ENCODE data around the gene GTF3C5.
A peak's percentile ranks its signal among the peaks of the same experiment; 100 is the strongest.
"Not testable (repeated sequence)": the region's sequence is repeated elsewhere in the genome, so short reads cannot be mapped to it uniquely, and the experiment has no call there.

GTF3C5 gene

DNA sequence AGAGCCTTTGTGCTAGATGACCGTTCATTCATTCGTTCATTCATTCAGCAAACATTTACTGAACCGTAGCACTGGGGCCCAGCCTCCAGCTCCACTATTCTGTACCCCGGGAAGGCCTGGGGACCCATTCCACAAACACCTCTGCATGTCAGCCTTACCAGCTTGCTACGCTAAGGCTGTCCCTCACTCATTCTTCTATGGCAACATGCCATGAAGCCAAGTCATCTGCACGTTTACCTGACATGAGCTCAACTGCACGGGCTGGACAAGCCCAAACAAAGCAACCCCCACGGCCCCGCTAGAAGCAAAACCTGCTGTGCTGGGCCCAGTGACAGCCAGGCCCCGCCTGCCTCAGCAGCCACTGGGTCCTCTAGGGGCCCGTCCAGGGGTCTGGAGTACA is 37.0 kb downstream of the GTF3C5 start:
- TF ChIP-seq MYC (IDR thresholded peaks at IDR 0.05; ENCODE audit: low read depth, low read length) (no peak), POLR2A (IDR thresholded peaks at IDR 0.05; ENCODE audit: extremely low read depth, insufficient read length) (no peak)
- TF ChIP-seq, protein P1, sequence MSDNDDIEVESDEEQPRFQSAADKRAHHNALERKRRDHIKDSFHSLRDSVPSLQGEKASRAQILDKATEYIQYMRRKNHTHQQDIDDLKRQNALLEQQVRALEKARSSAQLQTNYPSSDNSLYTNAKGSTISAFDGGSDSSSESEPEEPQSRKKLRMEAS (IDR thresholded peaks at IDR 0.05; ENCODE audit: low read depth, low read length) = no peak
- TF ChIP-seq, protein P2, sequence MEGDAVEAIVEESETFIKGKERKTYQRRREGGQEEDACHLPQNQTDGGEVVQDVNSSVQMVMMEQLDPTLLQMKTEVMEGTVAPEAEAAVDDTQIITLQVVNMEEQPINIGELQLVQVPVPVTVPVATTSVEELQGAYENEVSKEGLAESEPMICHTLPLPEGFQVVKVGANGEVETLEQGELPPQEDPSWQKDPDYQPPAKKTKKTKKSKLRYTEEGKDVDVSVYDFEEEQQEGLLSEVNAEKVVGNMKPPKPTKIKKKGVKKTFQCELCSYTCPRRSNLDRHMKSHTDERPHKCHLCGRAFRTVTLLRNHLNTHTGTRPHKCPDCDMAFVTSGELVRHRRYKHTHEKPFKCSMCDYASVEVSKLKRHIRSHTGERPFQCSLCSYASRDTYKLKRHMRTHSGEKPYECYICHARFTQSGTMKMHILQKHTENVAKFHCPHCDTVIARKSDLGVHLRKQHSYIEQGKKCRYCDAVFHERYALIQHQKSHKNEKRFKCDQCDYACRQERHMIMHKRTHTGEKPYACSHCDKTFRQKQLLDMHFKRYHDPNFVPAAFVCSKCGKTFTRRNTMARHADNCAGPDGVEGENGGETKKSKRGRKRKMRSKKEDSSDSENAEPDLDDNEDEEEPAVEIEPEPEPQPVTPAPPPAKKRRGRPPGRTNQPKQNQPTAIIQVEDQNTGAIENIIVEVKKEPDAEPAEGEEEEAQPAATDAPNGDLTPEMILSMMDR (IDR thresholded peaks at IDR 0.05; ENCODE audit: low read depth, low read length) = no peak
- DNase-seq (ENCODE audit: low read depth) = no peak

DNA sequence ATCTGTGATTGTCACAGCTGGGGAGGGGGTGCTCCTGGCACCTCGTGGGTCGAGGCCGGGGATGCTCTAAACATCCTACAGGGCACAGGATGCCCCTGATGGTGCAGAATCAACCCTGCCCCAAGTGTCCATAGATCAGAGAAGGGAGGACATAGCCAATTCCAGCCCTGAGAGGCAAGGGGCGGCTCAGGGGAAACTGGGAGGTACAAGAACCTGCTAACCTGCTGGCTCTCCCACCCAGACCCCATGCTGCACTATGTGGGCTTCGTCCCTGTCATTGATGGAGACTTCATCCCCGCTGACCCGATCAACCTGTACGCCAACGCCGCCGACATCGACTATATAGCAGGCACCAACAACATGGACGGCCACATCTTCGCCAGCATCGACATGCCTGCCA is 37.6 kb downstream of the GTF3C5 start:
- DNase-seq (ENCODE audit: low read depth); H3K4me3 ChIP-seq (ENCODE audit: low read depth, low read length): not testable (repeated sequence)

More for the DNA sequence above, 37.0 kb downstream of the GTF3C5 start:
- H3K4me3 ChIP-seq (ENCODE audit: low read depth, low read length) = no peak overlapping the region

DNA sequence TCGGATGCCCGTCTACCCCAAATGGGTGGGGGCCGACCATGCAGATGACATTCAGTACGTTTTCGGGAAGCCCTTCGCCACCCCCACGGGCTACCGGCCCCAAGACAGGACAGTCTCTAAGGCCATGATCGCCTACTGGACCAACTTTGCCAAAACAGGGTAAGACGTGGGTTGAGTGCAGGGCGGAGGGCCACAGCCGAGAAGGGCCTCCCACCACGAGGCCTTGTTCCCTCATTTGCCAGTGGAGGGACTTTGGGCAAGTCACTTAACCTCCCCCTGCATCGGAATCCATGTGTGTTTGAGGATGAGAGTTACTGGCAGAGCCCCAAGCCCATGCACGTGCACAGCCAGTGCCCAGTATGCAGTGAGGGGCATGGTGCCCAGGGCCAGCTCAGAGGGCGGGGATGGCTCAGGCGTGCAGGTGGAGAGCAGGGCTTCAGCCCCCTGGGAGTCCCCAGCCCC is 39.7 kb downstream of the GTF3C5 start:
- not testable (repeated sequence) for H3K4me3 ChIP-seq (ENCODE audit: low read depth, low read length); DNase-seq (ENCODE audit: low read depth)

DNA sequence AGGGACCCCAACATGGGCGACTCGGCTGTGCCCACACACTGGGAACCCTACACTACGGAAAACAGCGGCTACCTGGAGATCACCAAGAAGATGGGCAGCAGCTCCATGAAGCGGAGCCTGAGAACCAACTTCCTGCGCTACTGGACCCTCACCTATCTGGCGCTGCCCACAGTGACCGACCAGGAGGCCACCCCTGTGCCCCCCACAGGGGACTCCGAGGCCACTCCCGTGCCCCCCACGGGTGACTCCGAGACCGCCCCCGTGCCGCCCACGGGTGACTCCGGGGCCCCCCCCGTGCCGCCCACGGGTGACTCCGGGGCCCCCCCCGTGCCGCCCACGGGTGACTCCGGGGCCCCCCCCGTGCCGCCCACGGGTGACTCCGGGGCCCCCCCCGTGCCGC is 40.2 kb downstream of the GTF3C5 start:
- not testable (repeated sequence) for H3K4me3 ChIP-seq (ENCODE audit: low read depth, low read length); DNase-seq (ENCODE audit: low read depth)

DNA sequence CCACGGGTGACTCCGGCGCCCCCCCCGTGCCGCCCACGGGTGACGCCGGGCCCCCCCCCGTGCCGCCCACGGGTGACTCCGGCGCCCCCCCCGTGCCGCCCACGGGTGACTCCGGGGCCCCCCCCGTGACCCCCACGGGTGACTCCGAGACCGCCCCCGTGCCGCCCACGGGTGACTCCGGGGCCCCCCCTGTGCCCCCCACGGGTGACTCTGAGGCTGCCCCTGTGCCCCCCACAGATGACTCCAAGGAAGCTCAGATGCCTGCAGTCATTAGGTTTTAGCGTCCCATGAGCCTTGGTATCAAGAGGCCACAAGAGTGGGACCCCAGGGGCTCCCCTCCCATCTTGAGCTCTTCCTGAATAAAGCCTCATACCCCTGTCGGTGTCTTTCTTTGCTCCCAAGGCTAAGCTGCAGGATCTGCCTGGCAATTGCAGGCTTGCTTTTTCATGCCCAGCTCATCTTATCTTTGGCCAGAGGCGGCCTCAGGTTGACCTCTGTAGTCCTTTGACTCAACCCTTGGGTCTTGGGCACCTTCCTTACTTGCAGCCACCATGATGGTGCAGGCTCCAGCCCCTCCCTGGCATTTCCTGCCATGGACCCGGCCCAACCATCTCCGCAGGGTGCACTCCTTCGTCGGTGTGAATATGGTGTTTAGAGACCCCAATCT is 40.8 kb downstream of the GTF3C5 start:
- H3K4me3 ChIP-seq (ENCODE audit: low read depth, low read length) = no peak overlapping the region
- no peak for DNase-seq (ENCODE audit: low read depth)
- TF ChIP-seq, protein P2 (IDR thresholded peaks at IDR 0.05; ENCODE audit: low read depth, low read length) = no peak
- TF ChIP-seq POLR2A (IDR thresholded peaks at IDR 0.05; ENCODE audit: extremely low read depth, insufficient read length) = no peak

DNA sequence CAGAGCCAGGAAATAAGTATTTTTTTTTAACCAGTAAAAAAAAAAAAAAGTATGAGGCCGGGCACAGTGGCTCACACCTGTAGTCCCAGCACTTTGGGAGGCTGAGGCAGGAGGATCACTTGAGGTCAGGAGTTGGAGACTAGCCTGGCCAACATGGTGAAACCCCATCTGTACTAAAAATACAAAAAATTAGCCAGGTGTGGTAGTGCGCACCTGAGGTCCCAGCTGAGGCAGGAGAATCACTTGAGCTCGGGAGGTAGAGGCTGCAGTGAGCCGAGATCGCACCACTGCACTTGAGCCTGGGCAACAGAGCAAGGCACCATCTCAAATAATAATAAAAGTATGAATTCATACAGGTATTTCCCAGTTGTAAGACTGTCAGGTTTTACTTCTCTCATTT is 41.4 kb downstream of the GTF3C5 start:
- H3K4me3 ChIP-seq (ENCODE audit: low read depth, low read length); DNase-seq (ENCODE audit: low read depth): not testable (repeated sequence)

DNA sequence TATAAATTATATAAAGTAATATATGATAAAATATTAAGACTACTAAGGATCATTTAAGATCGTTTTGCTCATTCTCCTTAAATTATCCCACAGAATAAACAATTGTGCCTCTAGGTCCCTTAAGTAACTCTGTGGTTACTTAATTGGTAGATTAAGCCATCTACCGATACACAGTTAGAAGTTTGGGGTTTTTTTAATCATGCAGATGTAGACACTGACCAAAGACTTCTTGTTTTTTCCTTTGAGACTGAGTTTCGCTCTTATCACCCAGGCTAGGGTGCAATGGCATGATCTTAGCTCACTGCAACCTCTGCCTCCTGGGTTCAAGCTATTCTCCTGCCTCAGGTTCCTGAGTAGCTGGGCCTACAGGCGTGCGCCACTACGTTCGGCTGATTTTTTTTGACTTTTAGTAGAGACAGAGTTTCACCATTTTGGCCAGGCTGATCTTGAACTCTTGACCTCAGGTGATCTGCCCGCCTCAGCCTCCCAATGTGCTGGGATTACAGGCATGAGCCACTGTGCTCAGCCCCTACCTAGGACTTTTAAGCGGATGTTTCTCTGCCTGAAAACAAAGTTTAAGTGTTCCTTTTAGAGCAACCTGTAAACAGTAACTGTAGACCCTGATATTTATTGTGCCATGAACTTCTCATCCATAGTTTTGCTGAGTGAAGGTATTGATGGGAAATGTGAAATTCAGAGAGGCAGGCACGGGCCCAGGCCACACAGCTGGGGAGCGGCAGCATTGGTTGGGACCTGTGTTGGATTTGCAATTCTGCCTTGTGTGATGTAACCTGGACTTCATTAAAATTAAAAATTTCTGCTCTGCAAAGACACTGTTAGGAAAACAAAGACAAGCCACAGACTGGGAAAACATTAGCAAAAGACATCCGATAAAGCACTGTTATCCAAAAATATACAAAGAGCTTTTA is 42.6 kb downstream of the GTF3C5 start:
- no peak for TF ChIP-seq MYC (IDR thresholded peaks at IDR 0.05; ENCODE audit: low read depth, low read length)
- TF ChIP-seq, protein P2 (IDR thresholded peaks at IDR 0.05; ENCODE audit: low read depth, low read length) = no peak
- TF ChIP-seq POLR2A (IDR thresholded peaks at IDR 0.05; ENCODE audit: extremely low read depth, insufficient read length) = no peak
- TF ChIP-seq, protein P1 (IDR thresholded peaks at IDR 0.05; ENCODE audit: low read depth, low read length) = no peak
- H3K4me3 ChIP-seq (ENCODE audit: low read depth, low read length) = no peak overlapping the region
- DNase-seq (ENCODE audit: low read depth) = peak; percentile 65

DNA sequence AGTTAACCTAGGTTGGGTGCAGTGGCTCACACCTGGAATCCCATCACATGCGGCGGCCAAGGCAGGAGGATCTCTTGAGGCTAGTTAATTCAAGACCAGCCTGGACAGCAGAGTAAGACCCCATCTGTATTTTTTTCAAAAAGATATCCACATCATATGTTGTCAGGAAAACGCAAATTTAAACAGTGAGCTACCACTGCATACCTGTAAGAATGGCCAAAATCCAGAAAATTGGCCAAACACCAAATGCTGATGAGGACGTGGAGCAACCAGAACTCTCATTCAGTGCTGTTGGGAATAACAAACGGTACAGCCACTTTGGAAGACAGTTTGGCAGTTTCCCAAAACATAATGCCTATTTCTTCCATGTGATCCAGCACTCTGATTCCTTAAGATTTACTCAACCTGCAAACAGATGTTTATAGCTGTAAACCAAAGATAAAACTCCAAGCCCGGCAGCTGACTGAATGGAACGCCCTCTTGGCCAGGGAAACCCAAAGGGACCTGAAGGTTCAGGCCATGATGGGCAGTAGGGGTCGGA is 43.4 kb downstream of the GTF3C5 start:
- H3K4me3 ChIP-seq (ENCODE audit: low read depth, low read length) = no peak overlapping the region
- no peak for DNase-seq (ENCODE audit: low read depth)
- TF ChIP-seq, protein P2 (IDR thresholded peaks at IDR 0.05; ENCODE audit: low read depth, low read length) = no peak
- TF ChIP-seq POLR2A (IDR thresholded peaks at IDR 0.05; ENCODE audit: extremely low read depth, insufficient read length) = no peak
- TF ChIP-seq, protein P1 (IDR thresholded peaks at IDR 0.05; ENCODE audit: low read depth, low read length) = no peak
- TF ChIP-seq MYC (IDR thresholded peaks at IDR 0.05; ENCODE audit: low read depth, low read length) = no peak
